ENCODE results near the gene MYO9A. TPM values are rescaled to one million over a fixed set of nuclear protein-coding genes. Genes with fewer than 3 reads are reported as not detected.

MYO9A gene
- total RNA-seq, 1 donor from 2014 or later = 79.5 TPM

GRCh38 chr15:71932689-71933088 lies 185.3 kb downstream of the MYO9A start:
- H3K4me3 Mint-ChIP-seq = no peak overlapping the region
- no peak for DNase-seq (ENCODE audit: low spot score in 2 of 2, unreplicated experiment in 2 of 2)
- H3K27ac Mint-ChIP-seq = no peak overlapping the region
- no peaks in the 10 kb centered on the region for H3K27me3 Mint-ChIP-seq (ENCODE audit: low read depth)
- peaks cover 30% of the 10 kb centered on the region for H3K9me3 Mint-ChIP-seq
- no peaks in the 10 kb centered on the region for H3K4me1 Mint-ChIP-seq
- TF ChIP-seq CTCF (IDR thresholded peaks at IDR 0.05; ENCODE audit: unreplicated experiment) = no peak
- H3K36me3 Mint-ChIP-seq = peaks cover 62% of the 10 kb centered on the region

GRCh38 chr15:71931261-71931660 lies 186.7 kb downstream of the MYO9A start:
- Mint-ChIP-seq H3K27ac (no peak overlapping the region), H3K36me3 (peaks cover 64% of the 10 kb centered on the region), H3K4me1 (no peaks in the 10 kb centered on the region), H3K27me3 (ENCODE audit: low read depth) (no peaks in the 10 kb centered on the region), H3K4me3 (no peak overlapping the region), H3K9me3 (peaks cover 35% of the 10 kb centered on the region)
- no peak for TF ChIP-seq CTCF (IDR thresholded peaks at IDR 0.05; ENCODE audit: unreplicated experiment)
- no peak for DNase-seq (ENCODE audit: low spot score in 2 of 2, unreplicated experiment in 2 of 2)

- H3K9me3 Mint-ChIP-seq = peaks cover 11% of the 10 kb centered on the region
- DNase-seq (ENCODE audit: low spot score in 2 of 2, unreplicated experiment in 2 of 2) = no peak
- no peak overlapping the region for H3K4me3 Mint-ChIP-seq
- peaks cover 18% of the 10 kb centered on the region for H3K36me3 Mint-ChIP-seq
- H3K27me3 Mint-ChIP-seq (ENCODE audit: low read depth) = no peaks in the 10 kb centered on the region
- H3K27ac Mint-ChIP-seq = no peak overlapping the region
- no peak for TF ChIP-seq CTCF (IDR thresholded peaks at IDR 0.05; ENCODE audit: unreplicated experiment)
- no peaks in the 10 kb centered on the region for H3K4me1 Mint-ChIP-seq
Measured at GRCh38 chr15:71925145-71925544, 192.8 kb downstream of the MYO9A start.

DNA sequence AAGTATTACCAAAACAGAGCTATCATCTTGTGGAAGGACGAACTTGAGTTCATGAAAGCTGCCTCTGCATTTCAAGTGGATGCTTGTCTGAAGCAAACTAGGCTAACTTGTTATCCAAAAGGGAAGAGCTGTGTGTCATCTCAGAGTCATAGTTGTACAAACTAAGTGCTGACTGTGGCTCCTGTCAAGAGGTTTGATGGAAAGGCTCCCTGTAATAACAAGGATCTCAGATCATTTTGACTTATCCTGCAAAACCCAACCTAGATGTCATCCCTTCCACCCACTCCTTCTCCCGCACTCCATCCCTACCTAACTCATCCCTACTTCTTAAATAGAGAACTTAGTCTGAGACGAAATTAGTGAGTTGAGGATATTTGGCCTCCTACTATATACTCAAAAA lies 196.8 kb downstream of the MYO9A start:
- Mint-ChIP-seq H3K27me3 (ENCODE audit: low read depth) (no peaks in the 10 kb centered on the region), H3K9me3 (no peaks in the 10 kb centered on the region), H3K27ac (peak overlapping the region; percentile 2), H3K36me3 (peaks cover 8% of the 10 kb centered on the region), H3K4me3 (no peak overlapping the region), H3K4me1 (no peaks in the 10 kb centered on the region)
- no peak for DNase-seq (ENCODE audit: low spot score in 2 of 2, unreplicated experiment in 2 of 2)
- no peak for TF ChIP-seq CTCF (IDR thresholded peaks at IDR 0.05; ENCODE audit: unreplicated experiment)

DNA sequence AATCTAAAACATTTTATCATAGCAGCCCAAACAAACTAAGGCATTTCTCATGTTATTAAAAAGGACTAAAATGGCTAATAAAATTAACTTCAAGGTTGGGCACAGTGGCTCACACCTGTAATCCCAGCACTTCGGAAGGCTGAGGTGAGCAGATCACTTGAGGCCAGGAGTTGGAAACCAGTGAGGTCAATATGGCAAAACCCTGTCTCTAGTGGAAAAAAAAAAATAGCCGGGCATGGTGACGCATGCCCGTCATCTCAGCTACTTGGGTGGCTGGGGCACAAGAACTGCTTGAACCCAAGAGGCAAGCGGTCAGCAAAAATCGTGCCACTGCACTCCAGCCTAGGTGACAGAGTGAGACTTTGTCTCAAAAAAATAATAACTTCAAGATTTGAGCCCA lies 197.4 kb downstream of the MYO9A start:
- no peak for TF ChIP-seq CTCF (IDR thresholded peaks at IDR 0.05; ENCODE audit: unreplicated experiment)
- no peaks in the 10 kb centered on the region for H3K4me1 Mint-ChIP-seq
- DNase-seq (ENCODE audit: low spot score in 2 of 2, unreplicated experiment in 2 of 2) = no peak
- no peak overlapping the region for H3K27ac Mint-ChIP-seq
- no peaks in the 10 kb centered on the region for H3K9me3 Mint-ChIP-seq
- peaks cover 9% of the 10 kb centered on the region for H3K36me3 Mint-ChIP-seq
- no peak overlapping the region for H3K4me3 Mint-ChIP-seq
- no peaks in the 10 kb centered on the region for H3K27me3 Mint-ChIP-seq (ENCODE audit: low read depth)

DNA sequence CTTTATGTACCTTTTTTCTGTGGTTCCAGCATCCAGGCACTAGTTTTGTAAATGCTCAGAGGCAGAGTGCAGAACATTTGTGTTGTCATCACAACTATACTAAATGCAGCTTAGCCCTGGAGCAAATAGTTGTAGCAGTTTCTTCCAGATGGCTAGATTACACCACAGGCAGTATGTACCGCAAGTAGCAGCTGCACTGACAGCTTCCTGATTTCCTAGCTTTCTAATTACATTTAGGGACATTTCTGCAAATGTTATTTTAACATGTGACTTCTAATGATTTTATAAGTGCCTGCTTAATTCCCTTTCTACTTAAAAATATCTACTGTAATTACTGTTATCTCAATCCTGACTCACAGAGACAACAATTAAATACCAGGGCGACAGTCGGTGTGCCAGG lies 201.1 kb downstream of the MYO9A start:
- H3K27me3 Mint-ChIP-seq (ENCODE audit: low read depth) = no peaks in the 10 kb centered on the region
- H3K36me3 Mint-ChIP-seq = peaks cover 30% of the 10 kb centered on the region
- H3K9me3 Mint-ChIP-seq = peaks cover 17% of the 10 kb centered on the region
- H3K4me3 Mint-ChIP-seq = no peak overlapping the region
- no peak overlapping the region for H3K27ac Mint-ChIP-seq
- no peak for DNase-seq (ENCODE audit: low spot score in 2 of 2, unreplicated experiment in 2 of 2)
- H3K4me1 Mint-ChIP-seq = no peaks in the 10 kb centered on the region
- TF ChIP-seq CTCF (IDR thresholded peaks at IDR 0.05; ENCODE audit: unreplicated experiment) = no peak

All from mesothelial cell of epicardium (in vitro differentiated cells).